Lung (tissue), 12 donors: ENCODE results near the gene HSD3B7. TPM values are rescaled to one million over a fixed set of nuclear protein-coding genes. Genes with fewer than 3 reads are reported as not detected.

Source experiments
- ATAC-seq: fragments of 200-7000 bp; cut with Tn5 transposase; one replicate; pipeline ENCODE4 v1.9.1; 2020; ENCODE audit warnings: moderate number of reproducible peaks; ENCODE audit not compliant: insufficient read depth, low FRiP score
- DNase-seq, 3 donors: peaks; one replicate each; pipeline ENCODE4 v3.0.0-alpha.2; 2013 to 2017
- H3K27ac ChIP-seq, 2 donors: one replicate each; pipeline ENCODE4 v1.5.1; 2013; ENCODE audit warnings: mild to moderate bottlenecking in 2 of 2, moderate library complexity in 2 of 2, control low read depth in 1 of 2, inconsistent platforms in 1 of 2, low read depth in 1 of 2, low read length in 1 of 2
- H3K27me3 ChIP-seq, 3 donors: one replicate each; pipeline ENCODE4 v1.5.1; 2013; ENCODE audit warnings: low read length in 2 of 3; ENCODE audit not compliant: control insufficient read depth in 3 of 3, insufficient read depth in 3 of 3
- H3K36me3 ChIP-seq, 4 donors: one replicate each; pipeline ENCODE4 v1.5.1; 2013; ENCODE audit warnings: low read length in 4 of 4, mild to moderate bottlenecking in 1 of 4, moderate library complexity in 1 of 4; ENCODE audit not compliant: control insufficient read depth in 4 of 4, insufficient read depth in 4 of 4
- H3K4me1 ChIP-seq, 5 donors: one replicate each; pipeline ENCODE4 v1.5.1; 2013; ENCODE audit warnings: low read length in 5 of 5, mild to moderate bottlenecking in 2 of 5, moderate library complexity in 1 of 5; ENCODE audit not compliant: control insufficient read depth in 5 of 5, insufficient read depth in 5 of 5
- H3K4me3 ChIP-seq: one replicate; pipeline ENCODE4 v1.5.1; 2013; ENCODE audit warnings: mild to moderate bottlenecking, control low read depth, moderate library complexity
- H3K9ac ChIP-seq, 2 donors: one replicate each; pipeline ENCODE4 v1.5.1; 2013; ENCODE audit warnings: low read length in 2 of 2, control low read depth in 1 of 2; ENCODE audit not compliant: insufficient read depth in 1 of 2
- H3K9me3 ChIP-seq, 4 donors: one replicate each; pipeline ENCODE4 v1.5.1; 2013; ENCODE audit warnings: low read length in 3 of 4, mild to moderate bottlenecking in 1 of 4, moderate library complexity in 1 of 4; ENCODE audit not compliant: control insufficient read depth in 4 of 4, insufficient read depth in 3 of 4
- CTCF ChIP-seq: IDR thresholded peaks from 2 replicates; pipeline ENCODE4 v1.5.1; 2012; ENCODE audit warnings: mild to moderate bottlenecking; ENCODE audit errors: control extremely low read depth, extremely low read depth
- WGBS, 2 donors: extraction: QIAGEN DNeasy Blood & Tissue Kit; methylation state at CpG; one replicate each; pipeline ENCODE4 v1.1.7; 2013; 5-methylcytosine and 5-hydroxymethylcytosine counted together
- polyA plus RNA-seq, 2 donors: library from polyadenylated mRNA; stranded (reverse); fragments of 200-250 nt; gene quantifications; one replicate each; pipeline ENCODE4 v1.2.1, GENCODE V29; 2013
- total RNA-seq, 2 donors: library from RNA; depleted of rRNA in 1 of 2; stranded (reverse); fragments of >200 nt in 1 of 2; gene quantifications; one replicate each; pipeline ENCODE4 v1.2.1, GENCODE V29; 2014 to 2021
- donor health status: control.
- donor health status: control.
- donor health status: Bipolar disorder and iron deficiency.
- donor health status: healthy.
- donor health status: DM: yes; HTN: yes; CAD: no.

Gene HSD3B7
- total and polyA plus RNA-seq, 4 donors: 6.2 to 34.5 (median 20.7) TPM

GRCh38 chr16:30957456-30958174 lies 27.4 kb upstream of the HSD3B7 start, which contains the start of gene SETD1A:
TSS of gene SETD1A (plus strand) at chr16:30957754. CDS start at chr16:30958732, 978 bp downstream.
- TF ChIP-seq CTCF: no peak
- H3K36me3 ChIP-seq: peaks cover 6 to 24% (median 22%) of the 10 kb centered on the region in 4 donors
- DNase-seq: peak; percentile 97 to 99 (median 98)
- H3K9me3 ChIP-seq: no peaks in the 10 kb centered on the region
- peak; percentile 94 for ATAC-seq
- peak within 1 kb of the TSS; percentile 74 to 97 for H3K9ac ChIP-seq
- H3K4me3 ChIP-seq: peak within 1 kb of the TSS; percentile 49
- H3K4me1 ChIP-seq: peaks cover 0 to 20% (median 4%) of the 10 kb centered on the region in 5 donors
- peak within 1 kb of the TSS; percentile 92 to 100 for H3K27ac ChIP-seq
- H3K27me3 ChIP-seq: no peaks in the 10 kb centered on the region
- 0 to 1% methylated on average over 41 to 85 of the region's 85 CpGs for WGBS, 2 donors

- Histone ChIP-seq H3K9me3 (no peaks in the 10 kb centered on the region), H3K9ac (peak overlapping the region; percentile 39 to 58), H3K27me3 (no peaks in the 10 kb centered on the region), H3K4me3 (peak overlapping the region; percentile 49), H3K4me1 (peaks cover 0 to 18% (median 4%) of the 10 kb centered on the region in 5 donors), H3K27ac (peak overlapping the region; percentile 92 to 100), H3K36me3 (peaks cover 9 to 32% (median 24%) of the 10 kb centered on the region in 4 donors)
- TF ChIP-seq CTCF: no peak
- 11 to 17% methylated on average over 43 to 55 of the region's 55 CpGs for WGBS, 2 donors
- ATAC-seq: no peak
- DNase-seq: peak; percentile 30 to 70 (median 51)
Measured at GRCh38 chr16:30958175-30959079, 26.6 kb upstream of the HSD3B7 start.

GRCh38 chr16:30961384-30961783 lies 23.6 kb upstream of the HSD3B7 start:
- Histone ChIP-seq H3K27me3 (no peaks in the 10 kb centered on the region), H3K27ac (no peak overlapping the region), H3K9ac (no peak overlapping the region), H3K4me1 (peaks cover 0 to 12% (median 4%) of the 10 kb centered on the region in 5 donors), H3K4me3 (no peak overlapping the region), H3K9me3 (no peaks in the 10 kb centered on the region), H3K36me3 (peaks cover 23 to 50% (median 38%) of the 10 kb centered on the region in 4 donors)
- WGBS, 2 donors: 94 to 97% methylated on average over 11 of the region's 11 CpGs
- TF ChIP-seq CTCF: no peak
- no peak for DNase-seq
- ATAC-seq: no peak
